HG02973 (cell line): Measurements from ENCODE around the gene HIRA.

Experiments
- ATAC-seq: cut with Tn5 transposase; IDR thresholded peaks from one replicate; pipeline ENCODE4 v1.9.1; 2021; ENCODE audit warnings: moderate library complexity; ENCODE audit not compliant: unreplicated experiment

Gene HIRA

DNA sequence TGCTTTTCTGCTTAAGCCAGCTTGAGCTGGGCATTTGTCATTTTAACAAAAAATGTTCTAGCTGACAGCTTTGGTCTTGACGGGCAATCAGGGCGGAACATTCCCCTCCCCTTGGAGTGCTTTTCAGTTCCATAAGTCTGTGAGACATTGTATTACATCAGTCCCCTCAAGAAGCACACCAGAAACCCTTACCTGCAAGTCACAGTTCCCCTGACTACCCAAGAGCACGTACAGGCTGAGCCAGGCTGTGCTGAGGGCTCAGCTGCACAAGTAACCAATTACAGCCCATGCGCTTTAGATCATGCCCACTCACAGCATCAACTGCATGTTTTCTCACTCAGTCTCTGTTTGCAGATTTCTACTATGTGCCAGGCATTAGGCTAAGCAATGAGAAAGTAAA is 19.1 kb downstream of the HIRA start:
- ATAC-seq, result no peak

DNA sequence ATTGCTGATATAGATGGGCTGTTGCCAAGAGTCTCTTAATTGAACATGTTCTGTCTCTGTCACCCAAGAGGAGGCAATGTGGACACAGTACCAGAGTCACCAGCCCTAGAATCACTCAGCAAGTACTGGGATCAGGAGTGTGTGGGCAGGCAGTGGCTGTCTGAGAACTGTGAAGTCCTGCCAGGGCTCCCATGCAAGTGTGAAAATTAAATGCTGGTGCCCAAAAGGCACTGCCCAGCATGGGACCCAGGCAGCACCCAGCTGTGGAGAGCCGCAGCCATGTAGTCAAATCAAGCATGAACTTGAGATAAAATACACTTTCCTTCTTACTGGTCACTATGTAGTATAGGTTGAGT is 19.9 kb downstream of the HIRA start:
- ATAC-seq, result no peak

DNA sequence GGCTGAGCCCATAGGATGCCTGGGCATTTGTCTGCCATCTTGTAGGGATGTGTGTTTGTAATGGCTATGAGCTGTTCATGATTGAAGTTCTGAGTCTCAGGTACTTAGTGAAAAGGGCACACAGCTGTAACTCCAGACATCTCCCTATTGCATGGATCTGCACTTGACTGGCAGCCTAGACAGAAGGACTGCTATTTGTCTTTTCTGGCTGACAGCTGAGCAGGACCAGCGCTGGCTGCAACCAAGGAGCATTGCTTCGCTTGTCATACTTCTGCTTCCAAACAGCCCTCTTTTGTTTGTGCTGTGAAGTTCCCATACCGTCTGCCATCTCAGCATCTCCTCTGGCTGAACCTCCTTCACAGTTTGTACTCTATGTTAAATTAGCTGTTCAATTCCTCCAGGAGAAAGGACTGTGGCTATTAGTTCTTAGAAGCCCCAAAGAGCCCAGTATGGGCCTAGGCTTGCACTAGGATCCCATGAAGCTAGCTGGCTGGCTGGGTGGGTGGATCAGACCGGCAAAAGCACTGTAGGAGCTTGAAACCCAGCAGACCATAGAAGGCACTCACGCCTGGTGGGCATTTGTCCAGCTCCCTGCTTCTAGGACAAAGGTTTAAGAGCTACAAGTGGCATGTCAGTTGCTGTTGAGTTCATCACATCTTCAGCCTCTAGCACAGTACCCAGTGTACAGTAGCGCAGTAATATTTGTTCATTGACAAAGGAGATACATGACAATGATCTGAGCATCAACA is 20.4 kb downstream of the HIRA start:
- ATAC-seq, result no peak

DNA sequence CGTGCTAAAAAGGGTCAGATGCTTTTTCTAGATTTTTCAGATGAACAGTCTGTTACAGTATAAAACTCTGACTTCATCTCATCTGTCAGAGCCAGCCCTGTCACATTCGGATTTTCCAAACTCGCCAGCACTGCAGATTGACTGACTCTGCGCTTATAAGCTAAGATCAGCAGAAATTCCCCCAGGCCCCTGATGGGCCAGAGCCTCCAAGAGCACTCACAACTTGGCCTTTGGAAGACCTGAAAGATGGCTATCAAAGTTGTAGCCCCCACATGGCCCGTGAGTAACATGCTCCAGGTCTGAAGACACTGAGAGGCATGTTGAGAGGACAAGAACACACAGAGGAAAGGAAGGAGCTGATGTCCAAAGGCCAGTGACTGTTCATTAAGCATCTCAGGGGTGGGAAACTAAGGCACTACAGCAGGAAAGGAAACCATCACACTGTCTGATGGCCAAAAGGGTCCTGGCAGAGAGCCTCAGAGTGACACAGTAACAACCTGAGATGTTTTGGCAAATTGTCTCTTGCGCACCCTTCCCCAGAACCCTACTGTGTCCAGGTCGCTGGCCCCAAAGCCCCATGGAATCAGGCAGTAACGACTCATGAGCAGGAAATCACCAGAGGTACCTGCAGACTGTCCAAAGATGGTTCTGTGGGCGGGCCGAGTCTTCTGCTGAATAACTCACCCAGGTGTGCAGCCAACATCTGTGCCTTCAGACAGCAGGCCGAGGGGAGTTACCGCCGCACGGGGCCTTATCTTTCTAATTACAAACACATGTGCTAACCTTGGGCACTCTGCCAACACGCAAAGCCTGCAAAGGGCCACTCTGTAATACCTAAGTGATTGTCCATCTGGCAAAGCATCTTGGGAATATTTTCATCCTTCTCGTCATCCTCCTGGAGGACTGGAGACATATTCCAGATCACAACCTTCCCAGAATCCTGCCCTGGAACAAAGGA is 23.6 kb downstream of the HIRA start:
- ATAC-seq, result no peak

DNA sequence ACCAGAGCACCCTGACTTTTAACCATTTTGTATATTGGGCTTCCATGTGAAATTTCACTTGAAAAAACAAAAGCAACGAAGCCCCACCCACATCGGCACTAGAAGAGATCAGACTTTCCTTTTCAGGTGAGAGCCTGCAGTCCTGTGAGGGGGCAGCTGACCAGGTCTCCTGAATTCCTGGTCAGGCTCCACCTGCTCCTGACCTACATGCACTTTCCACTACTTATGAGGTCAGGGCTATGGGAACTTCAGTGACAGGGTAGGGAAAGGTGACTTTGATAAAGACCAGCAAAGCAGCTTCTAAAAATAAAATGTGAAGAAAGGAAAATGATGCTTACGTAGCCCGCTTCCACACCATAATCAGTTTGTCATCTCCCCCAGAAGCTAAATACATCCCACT is 24.7 kb downstream of the HIRA start:
- ATAC-seq, result no peak

DNA sequence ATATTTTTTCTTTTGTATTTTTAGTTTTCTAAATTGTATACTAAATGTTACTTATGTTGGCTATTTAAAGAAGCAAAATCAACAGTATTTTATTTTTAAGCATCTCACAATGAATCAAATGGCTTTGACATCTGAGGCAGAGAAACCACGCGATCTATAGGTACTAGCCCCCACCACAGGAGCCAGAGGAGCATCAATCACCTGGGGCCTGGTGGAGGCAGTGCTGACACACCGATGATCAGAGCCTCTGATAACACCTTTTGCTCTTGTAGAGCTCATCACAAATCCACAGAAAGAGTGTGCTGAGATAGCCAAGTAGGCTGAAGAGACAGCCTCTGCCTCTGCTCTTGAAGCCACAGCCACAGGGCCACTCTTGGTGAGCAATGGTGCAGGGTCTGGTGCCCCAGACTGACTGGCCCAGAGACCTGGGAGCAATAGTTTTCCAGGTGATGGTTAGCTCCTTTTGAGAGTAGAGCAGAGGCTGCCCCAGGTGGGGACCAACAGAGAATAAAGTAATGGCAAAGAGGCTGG is 25.2 kb downstream of the HIRA start:
- ATAC-seq, result no peak

DNA sequence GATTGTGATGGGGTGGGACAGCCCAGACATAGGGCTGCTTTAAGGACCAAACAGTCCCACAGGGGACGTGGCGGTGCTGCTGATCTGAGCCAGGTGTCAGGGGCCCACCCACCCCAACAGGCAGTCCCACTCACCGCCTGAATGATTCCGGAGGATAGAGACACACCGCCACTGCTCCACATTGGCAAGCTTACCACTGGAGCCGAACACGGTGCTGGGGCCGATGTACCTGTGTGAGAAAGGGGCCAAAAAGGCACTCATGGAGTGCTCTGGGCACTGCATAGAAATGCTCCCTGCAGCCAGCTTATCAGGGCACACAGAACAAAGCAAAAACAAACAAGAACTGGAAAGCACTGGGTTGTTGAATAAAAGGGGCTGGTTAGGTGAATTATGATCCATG is 25.9 kb downstream of the HIRA start:
- no peak for ATAC-seq

DNA sequence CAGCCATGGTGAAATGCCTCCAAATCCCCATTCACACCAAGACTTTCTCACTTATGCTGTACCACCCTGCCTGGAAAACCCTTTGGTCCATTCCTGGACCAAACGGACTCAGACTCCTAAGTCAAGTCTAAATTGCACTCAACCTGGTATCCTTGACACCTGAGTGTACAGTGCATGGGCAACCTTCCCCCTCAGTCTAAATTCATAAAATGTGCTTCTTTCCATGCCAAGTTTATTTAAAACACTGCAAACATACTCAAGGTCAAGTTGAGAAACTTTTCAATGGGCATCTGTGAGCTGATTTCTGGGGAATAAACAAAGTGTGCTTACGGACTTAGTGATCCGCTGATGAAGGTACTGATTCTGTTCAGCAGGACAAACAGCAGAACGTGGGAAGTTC is 26.4 kb downstream of the HIRA start:
- no peak for ATAC-seq

DNA sequence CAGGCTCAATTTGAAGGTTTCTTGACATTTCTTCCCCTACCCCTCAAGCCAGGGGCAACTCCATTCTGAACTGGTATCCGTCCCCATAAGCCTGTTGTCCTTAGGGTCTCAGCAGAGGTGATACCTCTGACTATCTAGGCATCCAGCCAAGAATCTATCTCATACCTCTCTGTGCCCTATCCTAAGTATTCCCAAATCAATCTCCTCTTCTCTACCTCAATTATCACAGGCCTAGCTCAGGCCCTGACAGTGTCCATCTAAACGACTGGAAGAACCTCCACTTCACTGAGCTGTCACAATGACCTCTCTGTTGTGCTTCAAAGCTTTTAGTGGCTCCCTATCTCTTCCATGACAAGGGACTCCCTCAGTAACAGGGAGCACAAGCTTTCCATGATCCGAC is 26.9 kb downstream of the HIRA start:
- no peak for ATAC-seq

DNA sequence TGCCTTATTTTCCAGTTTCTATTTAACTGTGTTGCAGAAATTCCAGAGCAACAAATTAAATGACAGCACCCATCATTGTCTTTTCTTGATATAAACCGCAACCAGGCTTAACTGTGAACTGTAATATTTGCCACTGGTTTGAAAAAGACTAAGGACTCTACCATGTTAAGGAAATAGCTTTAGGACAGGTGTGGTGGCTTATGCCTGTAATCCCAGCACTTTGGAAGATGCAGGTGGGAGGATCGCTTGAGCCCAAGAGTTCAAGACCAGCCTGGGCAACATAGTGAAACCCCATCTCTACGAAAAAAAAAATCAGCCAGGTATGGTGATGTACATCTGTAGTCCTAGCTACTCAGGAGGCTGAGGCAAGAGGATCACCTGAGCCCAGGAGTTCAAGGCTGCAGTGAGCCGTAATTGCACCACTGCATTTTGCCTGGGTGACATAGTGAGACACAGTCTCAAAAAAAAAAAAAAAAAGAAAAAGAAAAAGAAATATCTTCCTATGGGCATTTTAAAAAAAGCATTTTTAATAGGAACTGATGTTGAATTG is 28.8 kb downstream of the HIRA start:
- no peak for ATAC-seq

DNA sequence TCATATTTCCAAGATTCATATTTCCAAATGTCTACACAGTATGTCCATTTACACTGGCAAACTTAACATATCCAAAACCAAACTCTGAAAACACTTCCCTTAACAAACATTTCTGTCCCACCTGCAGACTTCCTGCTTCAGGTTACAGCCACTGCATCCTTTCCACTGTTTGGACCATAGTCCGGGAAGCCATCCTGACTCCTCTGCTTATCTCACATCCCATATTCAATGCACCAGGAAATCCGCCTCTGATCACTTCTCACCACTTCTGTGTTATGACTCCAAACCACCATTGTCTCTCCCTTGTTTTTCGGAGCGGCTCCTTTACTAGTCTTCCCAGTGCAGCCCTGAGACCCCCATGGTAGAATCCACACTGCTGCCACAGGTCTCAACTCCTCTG is 30.1 kb downstream of the HIRA start:
- no peak for ATAC-seq

DNA sequence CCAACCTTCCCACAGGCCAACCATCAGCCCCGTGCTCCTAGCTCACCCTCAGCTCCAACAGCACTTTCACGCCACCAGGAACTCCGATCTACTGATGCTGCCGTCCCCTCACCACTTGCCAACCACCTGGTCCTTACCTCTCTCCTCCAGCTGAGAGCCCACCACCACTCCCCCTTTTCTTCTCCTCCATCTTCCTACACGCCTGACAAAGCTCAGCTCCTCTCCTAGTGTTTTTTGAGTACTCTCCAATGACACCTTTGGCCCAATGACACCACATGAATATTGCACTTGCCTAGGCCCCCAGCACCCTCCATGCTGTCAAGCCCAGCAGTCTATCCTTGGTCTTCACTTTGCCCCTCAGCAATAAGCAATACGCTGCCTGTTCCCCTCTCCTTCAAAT is 30.7 kb downstream of the HIRA start:
- no peak for ATAC-seq

DNA sequence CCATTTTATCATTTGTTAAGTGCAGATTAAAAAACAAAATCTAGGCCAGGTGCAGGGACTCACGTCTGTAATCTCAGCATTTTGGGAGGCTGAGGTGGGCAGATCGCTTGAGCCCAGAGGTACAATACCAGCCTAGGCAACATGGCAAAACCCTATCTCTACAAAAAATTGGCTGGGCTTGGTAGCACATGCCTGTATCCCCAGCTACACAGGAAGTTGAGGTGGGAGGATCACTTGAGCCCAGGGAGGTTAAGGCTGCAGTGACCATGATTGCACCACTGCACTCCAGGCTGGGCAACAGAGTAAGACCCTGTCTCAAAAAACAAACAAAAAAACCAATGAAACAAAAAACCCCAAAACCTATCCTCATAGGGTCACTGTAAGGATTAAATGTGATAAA is 32.9 kb downstream of the HIRA start:
- ATAC-seq, result no peak

DNA sequence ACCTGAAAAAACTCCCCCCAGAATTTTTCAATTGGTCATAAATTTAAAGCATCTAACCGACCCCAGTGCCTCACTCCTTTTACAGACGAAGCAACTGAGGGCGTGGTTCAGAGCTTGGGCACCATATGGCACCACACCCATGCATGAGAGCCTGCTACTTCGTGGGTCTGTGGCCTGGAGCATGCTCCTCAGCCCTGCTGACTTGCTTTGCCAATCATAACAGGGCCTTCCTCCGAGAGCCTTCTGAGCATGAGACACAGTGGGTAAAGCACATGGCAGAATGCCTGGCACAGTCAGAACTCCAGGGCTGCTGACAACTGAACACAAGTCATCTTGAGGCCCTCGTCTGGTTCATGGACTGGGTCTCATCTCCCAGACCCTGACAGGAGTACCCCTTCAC is 33.3 kb downstream of the HIRA start:
- ATAC-seq, result no peak

DNA sequence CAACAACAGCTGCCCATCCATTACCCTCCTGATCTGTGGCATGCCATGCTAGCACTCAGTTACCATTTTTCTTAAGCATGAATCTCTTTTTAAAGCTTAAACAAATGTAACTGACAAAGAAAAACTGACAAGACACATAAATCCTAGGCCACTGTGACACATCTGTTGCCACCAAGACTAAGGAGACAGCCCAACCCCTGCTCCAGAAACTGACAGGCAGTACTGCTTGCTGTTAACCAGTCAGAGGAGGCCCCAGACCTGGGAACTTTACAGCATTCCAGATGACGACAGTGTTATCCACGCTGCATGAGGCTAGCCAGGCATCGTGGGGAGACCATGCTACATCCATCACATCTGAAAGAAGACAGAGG is 33.8 kb downstream of the HIRA start:
- ATAC-seq, result no peak

DNA sequence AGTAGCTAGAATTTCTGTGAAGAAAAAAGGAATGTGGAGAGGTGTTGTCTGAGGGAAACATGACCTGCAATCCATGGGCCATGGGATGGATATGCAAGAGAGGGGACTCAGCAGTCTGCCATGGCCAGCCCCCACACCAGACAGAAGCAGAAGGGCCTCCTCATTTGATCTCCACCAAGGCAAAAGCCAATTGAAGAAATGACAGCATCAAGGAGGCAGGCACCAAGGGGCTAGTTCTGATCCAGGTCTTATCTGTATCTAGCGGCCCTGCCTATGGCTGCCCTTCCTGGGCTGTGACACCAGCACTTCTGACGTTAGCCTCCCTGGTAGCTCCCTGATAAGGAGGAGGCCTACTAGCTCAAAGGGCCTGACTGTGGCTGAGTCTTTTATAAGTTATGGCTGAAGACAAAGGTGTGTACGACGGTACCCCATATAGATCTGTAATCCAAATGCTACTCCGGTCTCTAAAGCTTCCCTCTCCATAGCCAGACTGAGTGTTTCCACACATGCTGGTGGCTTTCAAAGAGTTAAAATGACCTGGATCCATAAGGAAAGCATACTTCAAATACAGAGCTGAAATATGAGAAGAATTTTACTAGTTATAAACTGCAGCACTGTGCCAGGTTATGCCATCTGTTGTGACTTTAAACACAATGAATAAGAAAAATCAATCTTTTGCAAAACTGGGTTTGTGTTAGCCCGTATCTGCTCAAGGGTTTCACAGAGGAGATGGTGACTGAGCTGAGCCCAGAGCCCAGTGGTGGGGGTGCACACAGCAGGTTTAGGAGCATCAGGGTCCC is 34.4 kb downstream of the HIRA start:
- no peak for ATAC-seq

DNA sequence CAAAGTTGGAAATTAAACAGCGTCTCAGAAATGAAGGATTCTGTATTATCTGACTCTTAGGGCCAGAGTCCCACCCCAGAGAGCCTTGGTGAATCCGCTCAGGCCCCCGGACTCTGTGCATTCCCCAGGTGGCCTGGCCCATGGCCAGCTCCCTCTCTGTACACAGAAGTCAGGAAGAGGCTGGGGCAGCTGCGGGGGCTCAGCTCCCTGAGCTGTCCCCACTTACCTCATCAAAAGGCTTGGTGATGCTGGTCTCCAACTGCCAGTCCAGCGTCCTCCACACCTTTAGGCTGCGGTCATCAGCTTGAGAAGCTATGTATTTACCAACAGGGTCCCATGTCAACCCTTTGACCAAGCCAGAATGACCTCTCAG is 35.0 kb downstream of the HIRA start:
- ATAC-seq, result no peak

DNA sequence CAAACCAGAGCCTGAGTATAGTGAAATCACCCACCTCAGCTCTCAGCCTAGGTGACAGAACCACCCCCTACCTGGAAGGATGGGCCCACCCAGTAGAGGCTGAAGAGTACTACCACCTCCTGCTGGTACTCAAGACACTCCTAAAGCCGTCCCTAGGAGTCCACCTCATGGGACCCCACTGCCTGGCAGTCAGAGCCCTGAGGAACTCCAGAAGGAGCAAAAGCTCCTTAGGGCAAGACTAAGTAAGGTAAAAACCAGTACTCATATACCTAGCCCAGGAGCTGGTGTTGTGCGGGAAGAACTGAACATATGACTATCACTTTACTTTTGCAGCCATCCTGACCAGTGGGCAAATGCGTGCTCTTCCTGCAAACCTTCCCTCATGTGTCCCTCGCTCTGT is 36.3 kb downstream of the HIRA start:
- ATAC-seq, result no peak

DNA sequence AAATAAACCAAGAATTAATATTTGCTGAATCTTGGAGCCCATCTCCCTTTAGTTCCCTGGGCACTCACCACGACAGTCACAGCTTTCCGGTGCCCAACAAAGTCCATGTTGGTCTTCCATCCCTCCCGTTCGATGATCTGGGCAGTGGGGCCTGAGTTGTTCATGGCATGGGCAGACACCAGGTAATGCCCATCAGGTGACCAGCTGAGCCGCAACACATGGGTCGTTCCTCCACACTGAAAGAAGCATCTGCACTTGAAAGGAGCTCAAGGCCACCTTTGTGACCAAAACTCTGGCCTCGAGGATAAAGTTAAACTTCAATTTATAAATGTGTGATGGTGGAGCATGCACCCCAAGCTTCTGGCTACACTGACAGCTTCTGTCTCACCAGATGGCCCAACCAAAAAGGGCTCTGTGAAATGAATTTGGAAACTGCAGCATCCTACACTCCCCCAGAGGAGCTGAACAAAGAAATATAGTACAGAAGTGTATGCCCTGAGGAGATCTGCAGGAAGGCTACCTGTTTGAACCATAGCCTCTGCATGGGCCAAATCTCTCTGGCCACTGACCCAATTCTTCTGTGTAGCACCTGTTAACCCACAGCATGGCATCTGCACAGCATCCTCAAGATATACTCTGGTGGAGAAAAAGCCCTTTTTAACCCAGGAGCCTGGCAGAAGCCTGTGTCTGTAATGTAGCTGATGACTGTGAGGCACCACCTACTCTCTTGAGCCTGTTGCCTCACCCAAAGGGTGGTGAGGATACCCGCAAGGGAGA is 37.1 kb downstream of the HIRA start:
- ATAC-seq, result no peak

DNA sequence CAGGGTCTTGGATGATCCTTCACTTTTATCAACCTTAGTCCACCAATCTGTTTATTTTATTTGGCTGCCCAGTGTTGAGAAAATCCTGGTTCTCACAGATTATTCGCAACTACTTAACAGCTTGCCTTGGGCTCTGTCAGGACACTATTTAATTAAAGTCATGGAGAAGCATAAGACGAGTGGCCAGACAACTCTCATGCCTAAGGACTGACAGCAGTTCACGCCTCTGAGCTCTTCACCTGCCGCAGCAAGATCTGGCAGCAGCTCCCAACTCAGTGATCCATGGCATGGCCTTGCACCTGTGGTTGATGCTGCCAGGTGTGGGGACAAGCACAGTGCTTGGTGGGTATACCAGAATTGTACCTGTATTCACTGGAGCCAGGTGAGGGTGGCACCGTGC is 37.8 kb downstream of the HIRA start:
- no peak for ATAC-seq
